GM19438 (cell line): Measurements from ENCODE around the gene SHTN1.
A peak's percentile ranks its signal among the peaks of the same experiment; 100 is the strongest.

Experiments used
- ATAC-seq: cut with Tn5 transposase; IDR thresholded peaks from one replicate; pipeline ENCODE4 v1.9.1; 2021; ENCODE audit warnings: low read depth; ENCODE audit not compliant: unreplicated experiment

The SHTN1 gene

DNA sequence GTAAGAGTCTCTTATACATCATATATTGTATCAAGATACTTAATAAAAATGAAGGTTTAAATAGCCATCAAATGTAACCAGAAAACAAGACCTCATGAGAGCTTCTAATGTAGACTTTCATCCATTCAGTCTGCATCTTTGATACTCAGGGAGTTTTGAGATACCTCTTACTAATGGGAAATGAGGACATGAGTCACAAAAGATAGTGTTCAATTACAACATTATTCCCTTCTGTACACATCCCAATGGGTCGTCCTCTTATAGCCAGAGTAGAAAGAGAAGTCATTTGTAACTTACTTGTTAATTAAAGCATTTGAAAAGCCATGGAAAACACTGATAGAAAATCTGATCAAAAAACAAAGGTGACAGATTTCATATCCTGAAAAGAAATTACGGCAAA, 19.4 kb downstream of the SHTN1 start:
- no peak for ATAC-seq

- ATAC-seq, result no peak
Observed at GRCh38 chr10:116984202-116984990, 20.6 kb downstream of the SHTN1 start.

DNA sequence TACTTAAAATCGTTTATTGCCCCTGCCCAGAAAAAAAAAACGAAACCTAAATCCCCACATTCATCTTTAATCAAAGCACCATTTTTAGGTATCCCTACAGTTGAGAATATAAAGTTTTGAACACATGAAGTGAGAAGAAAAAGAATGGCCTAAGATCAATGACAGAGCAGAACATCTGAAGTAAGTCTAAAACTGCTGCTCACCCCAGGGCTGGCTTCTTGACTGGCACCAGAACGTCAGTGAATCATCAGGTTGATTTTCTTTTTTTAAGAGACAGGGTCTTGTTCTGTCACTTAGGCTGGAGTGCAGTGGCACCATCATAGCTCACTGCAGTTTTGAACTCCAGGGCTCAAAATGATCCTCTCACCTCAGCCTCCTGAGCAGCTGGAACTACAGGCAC, 24.9 kb downstream of the SHTN1 start:
- no peak for ATAC-seq

- ATAC-seq, result no peak
Observed at GRCh38 chr10:116978901-116979300, 26.1 kb downstream of the SHTN1 start.

GRCh38 chr10:116974456-116975005, 30.5 kb downstream of the SHTN1 start:
- no peak for ATAC-seq

DNA sequence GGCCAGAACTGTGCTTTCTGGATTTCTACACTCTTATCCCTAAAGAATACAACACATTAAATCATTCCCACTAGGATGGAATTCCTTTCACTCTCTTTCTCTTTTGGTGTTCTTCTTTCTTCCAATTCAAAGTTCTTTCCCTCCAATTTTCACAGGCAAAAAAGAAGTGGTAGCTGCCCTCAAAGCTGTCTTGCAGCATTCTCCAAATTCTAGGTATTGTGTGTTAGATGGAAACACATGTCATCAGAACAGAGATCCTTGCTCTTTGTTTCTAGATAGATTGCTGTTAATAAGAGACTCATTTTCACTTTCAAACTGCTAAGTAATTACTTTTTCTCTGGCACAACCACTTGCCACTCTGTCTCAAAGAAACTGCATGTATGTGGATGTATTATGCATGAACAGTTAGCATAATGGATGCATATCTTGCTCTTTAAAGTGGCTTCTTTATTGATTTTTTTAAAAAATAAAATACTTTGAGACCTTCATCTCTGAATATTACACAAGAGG, 31.0 kb downstream of the SHTN1 start:
- no peak for ATAC-seq

DNA sequence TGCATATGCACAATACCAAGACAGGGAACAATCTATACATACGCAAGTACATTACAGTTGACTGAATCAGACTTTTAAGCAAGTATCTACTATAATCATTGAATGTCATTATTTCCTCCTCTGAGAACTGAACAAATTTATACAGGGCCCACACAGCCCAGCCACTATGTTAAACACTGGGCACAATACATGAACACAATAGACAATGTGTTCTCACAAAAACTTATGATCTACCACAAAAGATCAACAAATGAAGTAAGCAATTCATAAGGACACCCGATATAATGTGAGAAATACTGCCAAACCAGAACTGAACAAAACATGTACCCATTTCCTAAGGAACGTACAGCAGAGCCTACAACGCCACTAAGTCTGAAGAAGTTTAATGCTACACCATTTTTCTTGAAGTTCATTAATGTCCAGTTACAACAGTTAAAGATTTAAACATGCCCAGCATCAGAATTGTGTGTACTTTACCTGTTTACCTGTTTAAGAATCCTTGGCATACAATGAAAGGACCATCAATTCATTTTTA, 31.5 kb downstream of the SHTN1 start:
- no peak for ATAC-seq

DNA sequence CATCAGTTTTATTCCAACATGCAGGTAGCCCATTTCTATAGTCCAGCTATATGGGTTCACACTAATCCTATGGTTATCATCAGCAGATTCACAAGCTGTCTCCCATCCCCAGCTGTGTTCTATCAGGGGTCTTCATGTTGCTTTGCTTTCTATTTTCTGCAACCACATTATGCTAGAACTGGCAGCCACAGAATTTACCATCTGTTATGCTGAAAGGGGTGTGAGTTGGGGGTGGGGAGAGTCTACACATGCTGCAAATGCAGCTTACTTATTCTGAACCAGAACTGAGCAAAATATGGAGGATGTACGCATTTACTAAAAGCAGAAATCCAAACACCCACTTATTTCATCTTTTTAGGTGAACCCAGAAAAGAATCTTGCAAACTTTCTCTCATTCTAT, 32.9 kb downstream of the SHTN1 start:
- no peak for ATAC-seq

- ATAC-seq, result no peak
Observed at GRCh38 chr10:116970050-116970449, 34.9 kb downstream of the SHTN1 start.

GRCh38 chr10:116968331-116968730, 36.7 kb downstream of the SHTN1 start:
- ATAC-seq, result no peak

GRCh38 chr10:116961406-116962251, 43.4 kb downstream of the SHTN1 start:
- ATAC-seq, result no peak

GRCh38 chr10:116960066-116960776, 44.8 kb downstream of the SHTN1 start:
- no peak for ATAC-seq

DNA sequence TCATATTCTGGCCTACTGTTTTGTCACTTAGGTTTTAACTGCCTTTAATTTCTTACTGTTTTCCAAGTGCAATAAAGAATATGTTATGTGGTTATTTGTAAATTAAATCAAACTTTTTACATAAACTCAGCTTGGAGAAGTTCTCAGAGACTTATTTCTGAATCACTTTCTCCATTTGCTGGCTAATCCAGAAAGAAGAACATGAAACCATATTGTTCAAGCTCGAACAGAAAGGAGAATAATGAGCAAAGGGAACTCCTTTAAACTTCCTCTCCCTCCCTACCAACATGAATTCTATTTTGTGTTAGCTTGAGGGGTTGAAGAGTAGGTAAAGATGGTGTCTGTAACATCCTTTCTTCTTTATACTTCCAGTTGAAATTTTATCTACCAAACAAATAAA, 52.3 kb downstream of the SHTN1 start:
- no peak for ATAC-seq

DNA sequence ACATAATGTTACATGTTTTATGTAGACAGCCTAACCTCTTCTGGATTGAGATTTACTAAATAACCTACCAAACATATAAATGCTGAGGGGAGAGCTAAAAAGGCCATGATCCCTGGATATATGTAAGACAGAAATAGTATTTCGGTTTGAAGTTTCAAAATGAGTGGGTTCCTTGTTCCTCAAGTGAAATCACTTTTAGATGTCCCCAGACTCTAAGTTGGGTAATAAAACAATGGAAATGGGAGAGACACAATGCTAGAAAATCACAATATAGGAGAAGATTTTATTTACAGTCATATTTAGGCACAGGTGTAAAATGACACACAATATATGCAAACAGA, 56.5 kb downstream of the SHTN1 start:
- ATAC-seq, result peak; percentile 51

DNA sequence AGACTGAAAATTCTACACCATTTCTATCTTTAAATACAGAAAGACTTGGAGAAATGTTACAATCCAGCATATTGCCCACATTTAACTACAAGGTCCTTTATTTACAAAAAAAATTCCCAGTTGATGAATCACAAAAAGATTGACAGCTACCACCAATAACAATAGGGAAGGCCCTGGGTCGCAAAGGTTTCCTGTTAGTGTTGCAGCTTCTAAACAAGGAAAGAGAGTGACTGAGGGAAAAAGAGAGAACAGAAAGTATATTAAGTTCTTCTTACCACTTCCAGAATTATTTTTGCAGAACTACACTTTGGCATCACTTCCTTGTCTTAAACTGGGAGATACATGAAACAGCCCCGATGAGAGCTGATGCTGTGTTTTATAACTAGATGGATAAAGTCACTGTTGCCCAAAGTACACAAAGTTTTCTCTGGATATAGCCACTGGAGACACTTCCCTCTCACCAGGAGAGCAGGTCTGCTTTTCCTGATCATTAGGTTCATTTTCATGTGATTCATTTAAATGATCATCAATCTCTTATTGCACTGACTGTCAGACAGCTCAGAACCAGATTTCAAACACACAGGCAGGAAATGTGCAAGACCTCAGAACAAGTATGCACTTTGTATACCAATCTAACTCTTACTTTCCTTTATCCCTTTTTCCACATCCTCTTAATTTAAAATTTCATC, 57.0 kb downstream of the SHTN1 start:
- peak; percentile 67 for ATAC-seq

DNA sequence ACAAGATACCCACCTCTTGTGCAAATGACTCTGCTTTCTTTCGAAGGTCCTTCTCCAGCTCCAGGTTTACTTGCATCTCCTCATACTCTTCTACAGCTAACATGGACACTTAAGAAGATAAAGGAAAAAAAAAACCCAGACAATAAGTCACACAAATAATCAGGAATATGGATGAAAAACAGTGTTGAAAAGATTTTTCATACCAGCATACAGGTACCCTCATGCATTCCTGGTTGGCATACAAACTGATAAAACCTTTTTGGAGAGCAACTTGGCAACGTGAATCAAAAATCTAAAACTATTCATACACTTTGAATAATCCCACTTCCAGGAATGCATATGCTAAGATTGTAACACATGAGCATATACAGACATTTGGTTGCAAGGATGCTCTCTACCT, 60.1 kb downstream of the SHTN1 start:
- ATAC-seq, result no peak

DNA sequence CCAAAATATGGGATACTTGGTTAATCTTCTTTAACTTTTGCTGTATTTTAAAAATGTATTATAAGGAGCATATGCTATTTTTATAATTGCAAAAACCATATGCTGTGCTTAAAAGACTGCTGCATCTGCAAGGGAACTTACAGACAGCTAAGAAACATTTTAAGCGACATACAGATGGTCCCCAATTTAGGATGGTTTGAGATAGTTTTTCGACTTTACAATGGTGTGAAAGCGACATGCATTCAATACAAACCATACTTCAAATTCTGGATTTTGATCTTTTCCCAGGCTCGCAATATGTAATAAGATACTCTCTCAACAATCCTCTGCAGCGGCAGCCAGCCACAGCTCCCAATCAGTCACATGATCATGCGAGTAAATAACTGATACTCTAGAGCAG, 73.2 kb downstream of the SHTN1 start:
- no peak for ATAC-seq

GRCh38 chr10:116926426-116926825, 78.6 kb downstream of the SHTN1 start:
- ATAC-seq, result no peak

DNA sequence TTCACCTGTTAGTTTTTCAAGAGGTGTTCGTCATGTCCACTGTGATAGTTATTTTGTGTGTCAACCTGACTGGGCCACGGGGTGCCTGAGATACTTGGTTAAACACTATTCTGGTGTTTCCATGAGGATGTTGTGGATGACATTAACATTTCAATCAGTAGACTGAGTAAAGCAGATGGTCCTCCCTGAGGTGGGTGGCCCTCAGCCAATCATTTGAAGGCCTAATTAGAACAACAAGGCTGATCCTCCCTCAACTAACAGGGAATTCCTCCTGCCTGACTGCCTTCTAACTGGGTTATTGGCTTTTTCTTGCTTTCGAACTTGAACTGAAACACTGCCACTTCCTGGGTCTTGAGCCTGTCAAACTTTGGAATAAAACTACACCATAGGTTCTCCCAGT, 79.9 kb downstream of the SHTN1 start:
- no peak for ATAC-seq

DNA sequence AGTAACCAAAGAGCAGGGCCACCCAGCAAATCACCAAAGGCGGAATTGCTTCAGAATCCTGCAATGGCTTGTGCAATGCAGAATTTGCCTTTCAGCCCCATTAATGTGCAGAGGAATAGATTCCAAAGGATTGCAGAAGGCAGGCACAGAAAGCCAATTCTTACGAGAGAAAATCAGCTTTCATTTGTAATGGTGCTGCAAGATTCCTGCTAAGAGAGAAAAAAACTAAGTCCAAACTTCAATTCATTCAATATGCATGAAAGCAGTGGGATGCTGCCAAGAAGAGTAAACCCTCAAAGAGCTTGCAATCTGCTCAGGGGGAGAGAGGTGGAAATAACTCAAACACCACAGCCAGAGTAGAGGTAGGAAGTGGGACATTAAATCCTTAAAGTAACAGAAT, 85.3 kb downstream of the SHTN1 start:
- no peak for ATAC-seq
